Kidney (tissue), 14 donors: Measurements from ENCODE around the gene ADAM33. TPM values are rescaled to one million over a fixed set of nuclear protein-coding genes. Genes with fewer than 3 reads are reported as not detected.

ENCODE experiments used
- DNase-seq, 5 donors: peaks; one replicate each; pipeline ENCODE4 v3.0.0-alpha.2; 2013 to 2020
- FAIRE-seq: peaks from 2 replicates; lab custom pipeline; 2012; peaks lifted over from hg19 to GRCh38; lab: Jason Lieb, UNC
- H3K27ac ChIP-seq, 2 donors: one replicate each; pipeline ENCODE4 v1.7.0; 2013; ENCODE audit warnings: low read depth in 2 of 2, low read length in 2 of 2, inconsistent platforms in 1 of 2
- H3K27me3 ChIP-seq: one replicate; pipeline ENCODE4 v1.7.1; 2013; ENCODE audit warnings: low read length, inconsistent platforms; ENCODE audit not compliant: control insufficient read depth, insufficient read depth
- H3K36me3 ChIP-seq, 3 donors: one replicate each; pipeline versions ENCODE4 v1.7.0 to v1.7.1; 2013; ENCODE audit warnings: low read length in 3 of 3, control low read depth in 1 of 3, inconsistent platforms in 1 of 3; ENCODE audit not compliant: insufficient read depth in 3 of 3, control insufficient read depth in 2 of 3
- H3K4me1 ChIP-seq, 3 donors: one replicate each; pipeline versions ENCODE4 v1.7.0 to v1.7.1; 2013; ENCODE audit warnings: low read length in 3 of 3, inconsistent platforms in 1 of 3, low read depth in 1 of 3; ENCODE audit not compliant: control insufficient read depth in 2 of 3, insufficient read depth in 2 of 3
- H3K4me3 ChIP-seq, 3 donors: one replicate each; pipeline versions ENCODE4 v1.7.0 to v1.8.1; 2013; ENCODE audit warnings: low read length in 3 of 3, control low read depth in 1 of 3, inconsistent platforms in 1 of 3
- H3K9ac ChIP-seq, 3 donors: one replicate each; pipeline versions ENCODE4 v1.7.0 to v1.7.1; 2013; ENCODE audit warnings: low read length in 3 of 3, control low read depth in 1 of 3, inconsistent platforms in 1 of 3
- H3K9me3 ChIP-seq, 3 donors: one replicate each; pipeline versions ENCODE4 v1.7.0 to v1.7.1; 2013; ENCODE audit warnings: low read length in 3 of 3, control low read depth in 1 of 3, inconsistent platforms in 1 of 3; ENCODE audit not compliant: control insufficient read depth in 2 of 3, insufficient read depth in 1 of 3
- CTCF ChIP-seq: IDR thresholded peaks from 3 replicates; pipeline ENCODE4 v1.5.1; 2012; ENCODE audit warnings: mild to moderate bottlenecking, moderate library complexity, borderline replicate concordance; ENCODE audit not compliant: insufficient read depth; ENCODE audit errors: extremely low read depth
- intact Hi-C: fragments of 100-400 bp; cut with DNase I; formaldehyde crosslinking; loops from one replicate; pipeline ENCODE4 v1.11.1; 2022
- polyA plus RNA-seq: library from polyadenylated mRNA; stranded (reverse); fragments of 350-450 nt; fragmentation: Illumina TruSeq; extraction: RNeasy Lipid Tissue Mini Kit (QIAGEN cat#74804); gene quantifications from one replicate; pipeline ENCODE4 v1.2.3, GENCODE V29; 2014; ENCODE audit warnings: low read depth, low replicate concordance; ENCODE audit not compliant: insufficient read depth
- total RNA-seq: library from RNA; stranded (reverse); fragmentation: NEBNext Ultra II Directional; extraction: Animal tissue kit (Norgen Biotek cat#: 25700); gene quantifications from one replicate; pipeline ENCODE4 v1.2.1, GENCODE V29; 2021
- donor health status: control.
- donor health status: control.
- donor health status: control.
- donor health status: control.
- donor health status: control.
- donor health status: DM: yes; HTN: yes; CAD: no.
- donor health status: Normal renal cell carcinoma (clear cell type).

ADAM33 gene
- total and polyA plus RNA-seq, 2 donors from 2014 or later, result 4.1 to 4.3 TPM

- H3K4me3 ChIP-seq, result no peak overlapping the region
- H3K27me3 ChIP-seq, result peaks cover 9% of the 10 kb centered on the region
- TF ChIP-seq CTCF, result no peak
- FAIRE-seq (no peak), DNase-seq (peak in 2 of 5 donors; percentile 51 to 67)
- no peaks in the 10 kb centered on the region for H3K9me3 ChIP-seq
- H3K27ac ChIP-seq, result no peak overlapping the region
- H3K9ac ChIP-seq, result no peak overlapping the region
- no peaks in the 10 kb centered on the region for H3K4me1 ChIP-seq
- intact Hi-C loops, result no loop called here
- H3K36me3 ChIP-seq, result no peaks in the 10 kb centered on the region
Observed at GRCh38 chr20:3661060-3661813, 20.6 kb downstream of the ADAM33 start.

GRCh38 chr20:3660262-3661059 lies 21.3 kb downstream of the ADAM33 start:
- no peak overlapping the region for H3K9ac ChIP-seq
- TF ChIP-seq CTCF, result no peak
- no peaks in the 10 kb centered on the region for H3K36me3 ChIP-seq
- peak in 2 of 5 donors; percentile 59 to 64 for DNase-seq
- H3K4me1 ChIP-seq, result no peaks in the 10 kb centered on the region
- no peak overlapping the region for H3K4me3 ChIP-seq
- peaks cover 9% of the 10 kb centered on the region for H3K27me3 ChIP-seq
- no peak overlapping the region for H3K27ac ChIP-seq
- no peak for FAIRE-seq
- no peaks in the 10 kb centered on the region for H3K9me3 ChIP-seq
- intact Hi-C loops, result no loop called here

- FAIRE-seq, result no peak
- DNase-seq, result peak in 3 of 5 donors; percentile 10 to 72 (median 66)
- no peak for TF ChIP-seq CTCF
- Histone ChIP-seq H3K9ac (no peak overlapping the region), H3K27ac (no peak overlapping the region), H3K4me3 (no peak overlapping the region), H3K4me1 (no peaks in the 10 kb centered on the region), H3K9me3 (no peaks in the 10 kb centered on the region), H3K36me3 (no peaks in the 10 kb centered on the region), H3K27me3 (peaks cover 9% of the 10 kb centered on the region)
- intact Hi-C loops, result no loop called here
Observed at GRCh38 chr20:3659492-3660261, 22.1 kb downstream of the ADAM33 start.
